ENCODE measurements around the gene GNE.
A peak's percentile ranks its signal among the peaks of the same experiment; 100 is the strongest.

GNE gene

GRCh38 chr9:36207546-36208012 is 50.7 kb downstream of the GNE start:
- no peak overlapping the region for H3K4me3 ChIP-seq (ENCODE audit: low read depth, low read length)
- TF ChIP-seq, protein P1, sequence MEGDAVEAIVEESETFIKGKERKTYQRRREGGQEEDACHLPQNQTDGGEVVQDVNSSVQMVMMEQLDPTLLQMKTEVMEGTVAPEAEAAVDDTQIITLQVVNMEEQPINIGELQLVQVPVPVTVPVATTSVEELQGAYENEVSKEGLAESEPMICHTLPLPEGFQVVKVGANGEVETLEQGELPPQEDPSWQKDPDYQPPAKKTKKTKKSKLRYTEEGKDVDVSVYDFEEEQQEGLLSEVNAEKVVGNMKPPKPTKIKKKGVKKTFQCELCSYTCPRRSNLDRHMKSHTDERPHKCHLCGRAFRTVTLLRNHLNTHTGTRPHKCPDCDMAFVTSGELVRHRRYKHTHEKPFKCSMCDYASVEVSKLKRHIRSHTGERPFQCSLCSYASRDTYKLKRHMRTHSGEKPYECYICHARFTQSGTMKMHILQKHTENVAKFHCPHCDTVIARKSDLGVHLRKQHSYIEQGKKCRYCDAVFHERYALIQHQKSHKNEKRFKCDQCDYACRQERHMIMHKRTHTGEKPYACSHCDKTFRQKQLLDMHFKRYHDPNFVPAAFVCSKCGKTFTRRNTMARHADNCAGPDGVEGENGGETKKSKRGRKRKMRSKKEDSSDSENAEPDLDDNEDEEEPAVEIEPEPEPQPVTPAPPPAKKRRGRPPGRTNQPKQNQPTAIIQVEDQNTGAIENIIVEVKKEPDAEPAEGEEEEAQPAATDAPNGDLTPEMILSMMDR (IDR thresholded peaks at IDR 0.05; ENCODE audit: borderline replicate concordance, insufficient read depth, low read depth, low read length), result no peak

DNA sequence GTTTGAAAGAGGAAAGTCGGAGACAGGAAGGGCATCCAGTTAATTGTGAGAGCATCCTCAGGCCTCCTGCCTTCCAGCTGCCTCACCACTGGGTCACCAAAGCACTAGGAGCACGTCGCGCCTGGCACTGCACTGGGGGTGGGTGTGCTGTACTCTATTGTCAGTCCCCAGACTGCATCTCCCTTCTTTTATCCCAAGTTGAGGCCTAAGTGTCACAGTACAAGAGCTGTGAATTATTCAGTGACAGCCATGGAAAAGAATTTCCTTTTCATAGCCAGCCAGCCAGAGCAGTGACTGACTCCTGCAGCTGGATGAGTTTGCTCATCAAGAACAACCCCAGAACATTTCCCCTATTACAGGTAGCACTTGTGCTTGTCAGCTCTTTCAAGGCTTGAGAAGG is 51.2 kb downstream of the GNE start:
- TF ChIP-seq, protein P1 (IDR thresholded peaks at IDR 0.05; ENCODE audit: borderline replicate concordance, insufficient read depth, low read depth, low read length), result no peak
- H3K4me3 ChIP-seq (ENCODE audit: low read depth, low read length), result no peak overlapping the region

DNA sequence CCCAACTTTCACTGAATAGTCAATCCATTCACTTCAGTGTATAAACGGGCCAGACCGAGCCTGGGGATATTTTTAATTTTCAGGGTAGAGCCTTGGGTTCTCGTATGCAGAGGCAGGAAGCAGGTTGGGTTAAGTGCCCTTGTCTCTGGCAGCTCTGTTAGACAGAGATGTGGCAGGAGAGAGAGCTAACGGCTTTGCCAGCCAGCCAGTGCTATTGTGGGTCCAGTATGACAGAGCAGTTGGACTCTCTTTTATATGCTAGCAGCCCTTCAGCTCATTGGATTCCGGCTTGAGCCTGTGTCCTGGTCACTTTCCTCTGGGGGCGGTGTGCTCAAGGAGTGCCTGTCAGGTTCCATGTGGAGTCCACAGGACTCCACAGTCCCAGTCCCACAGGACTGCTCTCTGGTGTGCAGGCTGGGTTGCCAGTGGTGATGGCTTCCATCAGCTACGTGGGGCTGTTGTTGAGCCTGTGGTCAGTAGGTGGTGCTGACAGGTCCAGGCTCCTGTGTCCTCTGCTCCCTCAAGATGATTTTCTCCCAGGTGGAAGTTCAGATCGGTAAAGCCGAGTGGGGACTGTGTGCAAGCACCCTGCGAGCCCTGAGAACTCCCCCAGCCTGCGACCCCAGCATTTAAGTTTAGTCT is 53.2 kb downstream of the GNE start:
- H3K4me3 ChIP-seq (ENCODE audit: low read depth, low read length), result no peak overlapping the region
- TF ChIP-seq, protein P1 (IDR thresholded peaks at IDR 0.05; ENCODE audit: borderline replicate concordance, insufficient read depth, low read depth, low read length), result no peak

- TF ChIP-seq, protein P1 (IDR thresholded peaks at IDR 0.05; ENCODE audit: borderline replicate concordance, insufficient read depth, low read depth, low read length), result no peak
- H3K4me3 ChIP-seq (ENCODE audit: low read depth, low read length), result no peak overlapping the region
Measured at GRCh38 chr9:36194326-36195000, 63.8 kb downstream of the GNE start.

DNA sequence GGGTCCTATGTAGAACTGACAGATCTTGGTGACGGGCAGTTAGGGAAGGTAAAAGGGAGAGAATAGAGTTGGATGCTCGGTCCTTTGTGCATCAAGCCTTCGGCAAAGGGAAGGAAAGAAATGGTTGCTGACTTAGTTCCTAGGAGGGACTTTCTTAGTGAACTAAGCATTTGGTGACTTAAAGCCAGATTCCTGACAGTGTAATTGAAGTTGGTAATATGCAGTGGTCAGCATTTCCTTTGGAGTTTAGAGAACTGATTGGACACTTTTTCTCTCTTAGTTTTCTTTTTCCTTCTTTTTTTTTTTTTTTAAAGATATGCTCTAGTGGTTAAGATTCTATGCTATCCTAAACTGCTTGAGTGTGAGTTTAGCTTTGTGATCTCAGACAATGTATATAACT is 65.2 kb downstream of the GNE start:
- peak overlapping the region; percentile 38 for H3K4me3 ChIP-seq (ENCODE audit: low read depth, low read length)
- TF ChIP-seq, protein P1 (IDR thresholded peaks at IDR 0.05; ENCODE audit: borderline replicate concordance, insufficient read depth, low read depth, low read length), result no peak

GRCh38 chr9:36192196-36192595 is 66.1 kb downstream of the GNE start:
- H3K4me3 ChIP-seq (ENCODE audit: low read depth, low read length), result peak overlapping the region; percentile 93
- TF ChIP-seq, protein P1 (IDR thresholded peaks at IDR 0.05; ENCODE audit: borderline replicate concordance, insufficient read depth, low read depth, low read length), result no peak

- TF ChIP-seq, protein P1 (IDR thresholded peaks at IDR 0.05; ENCODE audit: borderline replicate concordance, insufficient read depth, low read depth, low read length), result no peak
- H3K4me3 ChIP-seq (ENCODE audit: low read depth, low read length), result peak overlapping the region; percentile 93
Measured at GRCh38 chr9:36191686-36192085, 66.6 kb downstream of the GNE start.

All from GM12875 (cell line).